ENCODE results near the gene NVL.

Gene NVL

GRCh38 chr1:224271106-224271505 lies 58.9 kb downstream of the NVL start:
- H3K79me2 ChIP-seq (ENCODE audit: low read length) = no peaks in the 10 kb centered on the region
- H3K27me3 ChIP-seq (replicated peaks; ENCODE audit: insufficient read depth, low read length) = no peaks in the 10 kb centered on the region
- no peaks in the 10 kb centered on the region for H3K9me3 ChIP-seq (replicated peaks; ENCODE audit: insufficient read depth, low read length)
- no peak overlapping the region for H3K27ac ChIP-seq (ENCODE audit: low read length)
- H3K9ac ChIP-seq (ENCODE audit: low read length) = no peak overlapping the region
- H3K9me2 ChIP-seq (replicated peaks; ENCODE audit: insufficient read depth, low read length) = no peaks in the 10 kb centered on the region
- DNase-seq = no peak
- H3K4me2 ChIP-seq (ENCODE audit: low read depth, low read length) = no peak overlapping the region
- no peaks in the 10 kb centered on the region; the same call in 1 of the 2 replicates for H3K36me3 ChIP-seq (replicated peaks; ENCODE audit: insufficient read depth, low read length)
- H3K4me1 ChIP-seq (ENCODE audit: low read length) = peaks cover 20% of the 10 kb centered on the region
- H2AFZ ChIP-seq (ENCODE audit: low read length) = no peak overlapping the region
- H3F3A ChIP-seq (ENCODE audit: insufficient read depth, low read length) = peaks cover 20% of the 10 kb centered on the region
- no peak overlapping the region for H3K4me3 ChIP-seq (ENCODE audit: low read length)
- no peaks in the 10 kb centered on the region for H4K20me1 ChIP-seq (ENCODE audit: insufficient read depth, low read length)
- TF ChIP-seq EZH2phosphoT487 (IDR thresholded peaks at IDR 0.05; ENCODE audit: low read length) = no peak

GRCh38 chr1:224267925-224268324 lies 62.0 kb downstream of the NVL start:
- DNase-seq = no peak
- Histone ChIP-seq H3K36me3 (replicated peaks; ENCODE audit: insufficient read depth, low read length) (no peaks in the 10 kb centered on the region), H2AFZ (ENCODE audit: low read length) (no peak overlapping the region), H3F3A (ENCODE audit: insufficient read depth, low read length) (peaks cover 21% of the 10 kb centered on the region), H3K27me3 (replicated peaks; ENCODE audit: insufficient read depth, low read length) (no peaks in the 10 kb centered on the region), H3K9me2 (replicated peaks; ENCODE audit: insufficient read depth, low read length) (no peaks in the 10 kb centered on the region), H3K27ac (ENCODE audit: low read length) (no peak overlapping the region), H3K4me3 (ENCODE audit: low read length) (no peak overlapping the region), H3K9ac (ENCODE audit: low read length) (no peak overlapping the region), H3K9me3 (replicated peaks; ENCODE audit: insufficient read depth, low read length) (no peaks in the 10 kb centered on the region), H3K4me1 (ENCODE audit: low read length) (peaks cover 28% of the 10 kb centered on the region), H3K79me2 (ENCODE audit: low read length) (no peaks in the 10 kb centered on the region), H4K20me1 (ENCODE audit: insufficient read depth, low read length) (no peaks in the 10 kb centered on the region), H3K4me2 (ENCODE audit: low read depth, low read length) (no peak overlapping the region)
- TF ChIP-seq CTCF (IDR thresholded peaks at IDR 0.05; ENCODE audit: low read length) (no peak), EZH2phosphoT487 (IDR thresholded peaks at IDR 0.05; ENCODE audit: low read length) (no peak), EZH2 (optimal IDR thresholded peaks at IDR 0.05; ENCODE audit: low read depth, low read length) (no peak)

GRCh38 chr1:224266915-224267856 lies 62.8 kb downstream of the NVL start:
- DNase-seq = peak; percentile 59
- H3K79me2 ChIP-seq (ENCODE audit: low read length) = no peaks in the 10 kb centered on the region
- peaks cover 36% of the 10 kb centered on the region for H3K4me1 ChIP-seq (ENCODE audit: low read length)
- peak overlapping the region; percentile 6; the same call in 1 of the 2 replicates for H3K27ac ChIP-seq (ENCODE audit: low read length)
- H3K4me3 ChIP-seq (ENCODE audit: low read length) = no peak overlapping the region
- no peaks in the 10 kb centered on the region for H3K9me2 ChIP-seq (replicated peaks; ENCODE audit: insufficient read depth, low read length)
- no peaks in the 10 kb centered on the region for H4K20me1 ChIP-seq (ENCODE audit: insufficient read depth, low read length)
- no peak for TF ChIP-seq CTCF (IDR thresholded peaks at IDR 0.05; ENCODE audit: low read length)
- H3F3A ChIP-seq (ENCODE audit: insufficient read depth, low read length) = peaks cover 28% of the 10 kb centered on the region
- H3K27me3 ChIP-seq (replicated peaks; ENCODE audit: insufficient read depth, low read length) = no peaks in the 10 kb centered on the region
- H3K9me3 ChIP-seq (replicated peaks; ENCODE audit: insufficient read depth, low read length) = no peaks in the 10 kb centered on the region
- H3K9ac ChIP-seq (ENCODE audit: low read length) = no peak overlapping the region
- H3K36me3 ChIP-seq (replicated peaks; ENCODE audit: insufficient read depth, low read length) = no peaks in the 10 kb centered on the region
- no peak overlapping the region for H3K4me2 ChIP-seq (ENCODE audit: low read depth, low read length)
- H2AFZ ChIP-seq (ENCODE audit: low read length) = no peak overlapping the region
